HepG2 (cell line): ENCODE results near the gene KRTAP9-9.

Experiments
- BORCS8-MEF2B ChIP-seq: sonication (generic); formaldehyde crosslinking; IDR thresholded peaks from 2 replicates; pipeline ENCODE4 v1.8.0; 2022; ENCODE audit warnings: mild to moderate bottlenecking, missing genetic modification reagents
- NFRKB ChIP-seq: fragments of 450-650 bp; IDR thresholded peaks from 2 replicates; pipeline ENCODE4 v1.6.1; 2017
- POLR2AphosphoS5 ChIP-seq: IDR thresholded peaks from 2 replicates; pipeline ENCODE4 v1.6.1; 2012; ENCODE audit warnings: low read depth, low read length
- ZFP41 ChIP-seq: sonication (generic); formaldehyde crosslinking; IDR thresholded peaks from 2 replicates; pipeline ENCODE4 v1.4.0; 2020; ENCODE audit warnings: mild to moderate bottlenecking, missing genetic modification reagents, borderline replicate concordance
- ZNF17 ChIP-seq: sonication (generic); formaldehyde crosslinking; IDR thresholded peaks from 2 replicates; pipeline ENCODE4 v1.5.0; 2020; ENCODE audit warnings: mild to moderate bottlenecking, missing genetic modification reagents
- ZNF30 ChIP-seq: sonication (generic); formaldehyde crosslinking; IDR thresholded peaks from 2 replicates; pipeline ENCODE4 v1.5.0; 2020; ENCODE audit warnings: mild to moderate bottlenecking, missing genetic modification reagents
- ZNF549 ChIP-seq: sonication (generic); formaldehyde crosslinking; IDR thresholded peaks from 2 replicates; pipeline ENCODE4 v1.5.0; 2020; ENCODE audit warnings: missing genetic modification reagents
- TF ChIP-seq, protein P1 (sequence below): IDR thresholded peaks from 2 replicates; pipeline ENCODE4 v1.6.1; 2016

DNA sequence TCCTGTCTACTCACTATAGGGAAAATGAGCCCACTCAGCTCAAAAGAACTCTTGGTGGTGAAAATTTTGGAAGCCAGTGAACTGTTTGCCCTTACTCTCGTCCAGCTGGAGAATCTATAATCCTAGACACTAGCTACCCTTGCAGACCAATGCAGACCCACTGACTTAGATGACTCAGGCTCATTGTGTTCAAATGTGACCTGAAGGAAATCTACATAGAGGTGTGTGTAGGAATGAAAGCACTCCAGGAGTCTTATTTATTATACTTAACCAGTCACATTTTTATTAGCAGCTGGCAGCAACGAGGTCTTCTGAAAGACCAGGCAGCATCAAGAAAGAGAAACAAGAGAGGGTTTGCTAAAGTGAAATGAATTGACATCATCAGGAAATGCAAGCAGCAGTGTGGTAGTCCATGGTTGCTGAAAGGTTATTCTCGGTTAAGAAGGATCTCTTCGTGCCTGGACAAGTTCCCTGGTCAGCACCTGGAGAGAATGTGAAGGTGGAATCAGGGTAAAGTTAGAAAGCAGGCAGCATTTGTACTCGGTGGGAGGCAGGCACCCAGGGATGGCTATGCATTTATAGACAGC lies 46.1 kb downstream of the KRTAP9-9 start:
- TF ChIP-seq ZNF549 (no peak), NFRKB (no peak), ZFP41 (CRISPR knock-in tag) (no peak), ZNF30 (no peak), BORCS8-MEF2B (no peak), ZNF17 (CRISPR knock-in tag) (no peak), POLR2AphosphoS5 (no peak)
- TF ChIP-seq, protein P1, sequence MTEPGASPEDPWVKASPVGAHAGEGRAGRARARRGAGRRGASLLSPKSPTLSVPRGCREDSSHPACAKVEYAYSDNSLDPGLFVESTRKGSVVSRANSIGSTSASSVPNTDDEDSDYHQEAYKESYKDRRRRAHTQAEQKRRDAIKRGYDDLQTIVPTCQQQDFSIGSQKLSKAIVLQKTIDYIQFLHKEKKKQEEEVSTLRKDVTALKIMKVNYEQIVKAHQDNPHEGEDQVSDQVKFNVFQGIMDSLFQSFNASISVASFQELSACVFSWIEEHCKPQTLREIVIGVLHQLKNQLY (CRISPR knock-in tag): no peak
